Smooth muscle cell (in vitro differentiated cells): ENCODE results near the gene MRPL24. TPM values are rescaled to one million over a fixed set of nuclear protein-coding genes. Genes with fewer than 3 reads are reported as not detected.

Experiments used
- DNase-seq: peaks from one replicate; lab custom pipeline; 2025; ENCODE audit not compliant: unreplicated experiment; lab: John Stamatoyannopoulos, UW
- H2AFZ ChIP-seq: fragments of 200-600 bp; sonication (generic); 2 replicates; pipeline ENCODE4 v1.6.0; 2016; ENCODE audit warnings: antibody characterized with exemption, low read depth, mild to moderate bottlenecking
- H3F3A ChIP-seq: fragments of 200-600 bp; sonication (generic); 2 replicates; pipeline ENCODE4 v1.6.0; 2017; ENCODE audit warnings: antibody characterized with exemption, low read depth
- H3K27ac ChIP-seq: fragments of 200-600 bp; sonication (generic); 2 replicates; pipeline ENCODE4 v1.5.1; 2016; ENCODE audit warnings: low read depth, mild to moderate bottlenecking
- H3K27me3 ChIP-seq: fragments of 200-600 bp; sonication (generic); 2 replicates; pipeline ENCODE4 v1.6.1; 2016; ENCODE audit warnings: low read depth, mild to moderate bottlenecking
- H3K36me3 ChIP-seq: fragments of 200-600 bp; sonication (generic); 2 replicates; pipeline ENCODE4 v1.5.1; 2016; ENCODE audit warnings: low read depth
- H3K4me1 ChIP-seq: fragments of 200-600 bp; sonication (generic); 2 replicates; pipeline ENCODE4 v1.5.1; 2016; ENCODE audit warnings: low read depth
- H3K4me2 ChIP-seq: fragments of 200-600 bp; sonication (generic); 2 replicates; pipeline ENCODE4 v1.6.0; 2016; ENCODE audit warnings: mild to moderate bottlenecking
- H3K4me3 ChIP-seq: fragments of 200-600 bp; sonication (generic); 2 replicates; pipeline ENCODE4 v1.5.1; 2016; ENCODE audit warnings: mild to moderate bottlenecking
- H3K79me2 ChIP-seq: fragments of 200-600 bp; sonication (generic); 2 replicates; pipeline ENCODE4 v1.6.0; 2016; ENCODE audit warnings: low read depth, mild to moderate bottlenecking
- H3K9ac ChIP-seq: fragments of 200-600 bp; sonication (generic); 2 replicates; pipeline ENCODE4 v1.6.0; 2016; ENCODE audit warnings: low read depth
- H3K9me3 ChIP-seq: fragments of 200-600 bp; sonication (generic); replicated peaks from 2 replicates; pipeline ENCODE4 v1.5.1; 2016; ENCODE audit warnings: low read depth
- H4K20me1 ChIP-seq: fragments of 200-600 bp; sonication (generic); 2 replicates; pipeline ENCODE4 v1.6.0; 2016; ENCODE audit warnings: low read depth
- CTCF ChIP-seq: fragments of 200-600 bp; sonication (generic); IDR thresholded peaks from 2 replicates; pipeline ENCODE4 v1.5.1; 2017; ENCODE audit warnings: borderline replicate concordance, mild to moderate bottlenecking, antibody characterized with exemption; ENCODE audit not compliant: insufficient read depth, poor library complexity, severe bottlenecking
- WGBS: methylation state at CpG from one replicate; pipeline ENCODE4 v1.1.7; 2016; ENCODE audit warnings: low lambda C conversion rate; 5-methylcytosine and 5-hydroxymethylcytosine counted together
- polyA plus RNA-seq: library from polyadenylated mRNA; unstranded; fragments of >200 nt; fragmentation: Nextera tagmentation; extraction: Ambion mirVana; gene quantifications from 2 replicates; pipeline ENCODE4 v1.2.1, GENCODE V29; 2016
- total RNA-seq: library from RNA; depleted of rRNA; stranded (reverse); fragments of >200 nt; gene quantifications from 2 replicates; pipeline ENCODE4 v1.2.3, GENCODE V29; 2014

Gene MRPL24
- total and polyA plus RNA-seq, 2 experiments from 2014 or later = 16.5 to 68.6 TPM

GRCh38 chr1:156705918-156706656, 34.8 kb downstream of the MRPL24 start:
- peak; percentile 84 for DNase-seq
- Histone ChIP-seq H3K4me1 (peaks cover 61% of the 10 kb centered on the region), H3K4me2 (peak overlapping the region; percentile 91), H3K9ac (peak overlapping the region; percentile 64), H3K36me3 (no peaks in the 10 kb centered on the region), H3K27ac (peak overlapping the region; percentile 68), H3K9me3 (no peaks in the 10 kb centered on the region), H3K27me3 (no peaks in the 10 kb centered on the region), H2AFZ (no peak overlapping the region), H3K4me3 (peak overlapping the region; percentile 54), H3K79me2 (peaks cover 12% of the 10 kb centered on the region), H3F3A (peaks cover 16% of the 10 kb centered on the region), H4K20me1 (peaks cover 36% of the 10 kb centered on the region)
- peak; percentile 90 for TF ChIP-seq CTCF
- WGBS = 1% methylated on average over 43 of the region's 45 CpGs

GRCh38 chr1:156705321-156705917, 35.5 kb downstream of the MRPL24 start, which contains the start of gene CRABP2:
TSS of gene CRABP2 (minus strand) at chr1:156705583. CDS start at chr1:156705446, 137 bp downstream.
- no peak within 1 kb of the TSS for H2AFZ ChIP-seq
- TF ChIP-seq CTCF = no peak
- H3F3A ChIP-seq = peaks cover 13% of the 10 kb centered on the region
- peaks cover 12% of the 10 kb centered on the region for H3K79me2 ChIP-seq
- H3K27ac ChIP-seq = peak within 1 kb of the TSS; percentile 68
- peak within 1 kb of the TSS; percentile 91 for H3K4me2 ChIP-seq
- H3K9me3 ChIP-seq = no peaks in the 10 kb centered on the region
- H4K20me1 ChIP-seq = peaks cover 42% of the 10 kb centered on the region
- H3K9ac ChIP-seq = peak within 1 kb of the TSS; percentile 64
- peak; percentile 84 for DNase-seq
- H3K36me3 ChIP-seq = no peaks in the 10 kb centered on the region
- WGBS = 2% methylated on average over 40 of the region's 42 CpGs
- H3K27me3 ChIP-seq = no peaks in the 10 kb centered on the region
- H3K4me1 ChIP-seq = peaks cover 55% of the 10 kb centered on the region
- H3K4me3 ChIP-seq = peak within 1 kb of the TSS; percentile 54

- H4K20me1 ChIP-seq = peaks cover 43% of the 10 kb centered on the region
- H3K9ac ChIP-seq = peak overlapping the region; percentile 64
- H3K9me3 ChIP-seq = no peaks in the 10 kb centered on the region
- peaks cover 50% of the 10 kb centered on the region for H3K4me1 ChIP-seq
- H3K4me2 ChIP-seq = peak overlapping the region; percentile 91
- peak overlapping the region; percentile 54 for H3K4me3 ChIP-seq
- peak; percentile 64 for DNase-seq
- no peaks in the 10 kb centered on the region for H3K36me3 ChIP-seq
- H3K27me3 ChIP-seq = no peaks in the 10 kb centered on the region
- peak overlapping the region; percentile 68 for H3K27ac ChIP-seq
- peaks cover 11% of the 10 kb centered on the region for H3F3A ChIP-seq
- no peak overlapping the region for H2AFZ ChIP-seq
- TF ChIP-seq CTCF = no peak
- WGBS = 2% methylated on average over 29 of the region's 29 CpGs
- peaks cover 12% of the 10 kb centered on the region for H3K79me2 ChIP-seq
Observed at GRCh38 chr1:156704930-156705320, 36.0 kb downstream of the MRPL24 start.
